GM21381 (cell line): ENCODE results near the gene MLH3.

Experiments
- ATAC-seq: cut with Tn5 transposase; IDR thresholded peaks from one replicate; pipeline ENCODE4 v1.9.1; 2021; ENCODE audit warnings: mild to moderate bottlenecking, moderate library complexity; ENCODE audit not compliant: unreplicated experiment

The MLH3 gene

GRCh38 chr14:74973003-74973653 is 78.1 kb downstream of the MLH3 start:
- no peak for ATAC-seq

GRCh38 chr14:74968811-74969210 is 82.5 kb downstream of the MLH3 start:
- no peak for ATAC-seq

DNA sequence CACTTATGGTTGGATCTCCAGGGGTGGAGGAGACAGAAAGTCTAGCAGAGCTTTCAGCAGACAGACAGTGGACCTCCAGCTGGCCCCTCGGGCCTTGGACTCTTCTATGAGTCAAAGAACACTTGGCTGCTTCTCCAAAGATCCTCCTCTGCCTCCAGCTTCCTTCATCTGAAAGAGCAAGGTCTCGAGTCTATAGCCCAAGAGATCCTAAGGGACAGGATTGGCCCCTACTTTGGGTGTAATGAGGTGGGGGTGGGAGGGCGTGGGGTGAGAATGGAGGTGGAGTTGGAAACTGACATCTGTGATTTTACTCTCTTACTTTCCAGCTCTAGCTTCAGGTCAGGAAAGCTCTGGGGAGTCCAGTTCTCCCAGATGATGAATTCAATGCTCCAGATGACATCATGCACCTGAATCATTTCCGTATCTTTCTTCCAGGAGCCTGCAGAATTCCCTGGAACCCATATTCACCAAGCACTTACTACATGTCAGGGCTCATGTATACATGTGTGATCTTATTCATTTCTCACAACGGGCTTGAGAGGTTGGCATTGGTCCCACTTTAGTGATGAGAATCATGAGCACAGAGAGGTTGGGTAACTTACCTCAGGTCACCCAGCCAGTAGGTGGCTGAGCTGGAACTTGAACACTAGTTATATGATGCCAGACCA is 85.6 kb downstream of the MLH3 start:
- ATAC-seq: no peak

DNA sequence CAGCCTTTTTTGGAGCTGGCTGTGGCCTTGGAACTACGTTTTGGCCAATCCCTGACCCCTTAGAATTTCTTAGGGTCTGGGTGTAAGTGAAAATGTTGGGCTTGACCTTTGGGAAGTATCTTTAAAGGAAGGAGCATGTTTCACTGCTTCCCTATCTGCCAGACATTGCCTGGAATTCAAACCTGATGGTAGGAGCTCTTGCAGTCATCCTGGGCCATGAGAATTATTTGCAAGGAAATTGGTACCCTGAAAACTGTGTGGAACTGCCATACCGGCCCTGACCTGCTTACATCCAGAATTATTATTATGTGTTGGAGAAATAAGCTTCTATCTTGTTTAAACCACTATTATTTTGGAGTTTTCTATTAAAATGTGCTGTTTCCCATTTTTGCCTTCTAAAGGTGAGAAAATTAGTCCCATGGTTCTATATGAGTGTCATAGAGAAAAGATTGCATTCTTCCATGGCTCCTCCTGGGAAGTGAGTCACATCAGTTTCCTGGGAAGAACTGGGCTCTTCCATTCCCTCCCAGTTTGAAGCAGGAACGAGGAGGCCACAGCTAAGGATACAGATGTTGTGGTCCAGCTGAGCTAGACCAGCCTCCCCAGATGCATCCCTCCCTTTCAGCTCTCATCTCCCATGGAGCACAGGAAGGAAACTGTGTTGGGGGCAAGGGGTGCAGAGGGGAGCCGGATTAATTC is 86.3 kb downstream of the MLH3 start:
- no peak for ATAC-seq
